NT2/D1 (cell line): Measurements from ENCODE around the gene ELOVL1.
A peak's percentile ranks its signal among the peaks of the same experiment; 100 is the strongest.

ENCODE experiments used
- DNase-seq: peaks from one replicate; pipeline ENCODE4 v3.0.0-alpha.2; 2011; ENCODE audit warnings: low read depth, low spot score
- H3K27me3 ChIP-seq: 2 replicates; pipeline ENCODE4 v1.6.0; 2011; ENCODE audit warnings: mild to moderate bottlenecking; ENCODE audit not compliant: insufficient read length, insufficient read depth
- H3K36me3 ChIP-seq: 2 replicates; pipeline ENCODE4 v1.6.1; 2011; ENCODE audit warnings: mild to moderate bottlenecking, low read length, mixed read lengths; ENCODE audit not compliant: insufficient read depth, insufficient read length
- H3K4me1 ChIP-seq: 2 replicates; pipeline ENCODE4 v1.5.1; 2011; ENCODE audit not compliant: insufficient read depth, insufficient read length
- H3K4me3 ChIP-seq: 2 replicates; pipeline ENCODE4 v1.5.1; 2011; ENCODE audit warnings: low read depth; ENCODE audit not compliant: insufficient read length
- H3K9ac ChIP-seq: 2 replicates; pipeline ENCODE4 v1.6.0; 2011; ENCODE audit warnings: low read depth; ENCODE audit not compliant: insufficient read length
- H3K9me3 ChIP-seq: 2 replicates; pipeline ENCODE4 v1.5.1; 2011; ENCODE audit warnings: mild to moderate bottlenecking, low read length; ENCODE audit not compliant: insufficient read depth
- SUZ12 ChIP-seq: IDR thresholded peaks from 2 replicates; pipeline ENCODE4 v1.6.1; 2011; ENCODE audit not compliant: insufficient read length, insufficient read depth; ENCODE audit errors: extremely low read depth
- YY1 ChIP-seq: IDR thresholded peaks from 2 replicates; pipeline ENCODE4 v1.6.1; 2011; ENCODE audit not compliant: insufficient read length, insufficient read depth
- ZNF274 ChIP-seq: IDR thresholded peaks from 2 replicates; pipeline ENCODE4 v1.6.1; 2011; ENCODE audit warnings: mild to moderate bottlenecking, low read depth, low read length

Gene ELOVL1

GRCh38 chr1:43389326-43390313 is 21.8 kb upstream of the ELOVL1 start, which contains the start of the genes MED8 and SZT2:
MED8 (minus strand) TSS chr1:43389800; CDS start chr1:43389764, 36 bp downstream.
SZT2 (plus strand) TSS chr1:43389899; CDS start chr1:43389969, 70 bp downstream.
- Histone ChIP-seq H3K9me3 (no peaks in the 10 kb centered on the region), H3K4me3 (peak within 1 kb of the TSS; percentile 87), H3K27me3 (no peaks in the 10 kb centered on the region), H3K4me1 (peaks cover 8% of the 10 kb centered on the region), H3K36me3 (peaks cover 52% of the 10 kb centered on the region), H3K9ac (peak within 1 kb of the TSS; percentile 91)
- no peak for TF ChIP-seq SUZ12
- no peak for TF ChIP-seq ZNF274
- no peak for TF ChIP-seq YY1
- peak; percentile 97 for DNase-seq

- H3K9me3 ChIP-seq = no peaks in the 10 kb centered on the region
- H3K27me3 ChIP-seq = no peaks in the 10 kb centered on the region
- H3K4me3 ChIP-seq = peak overlapping the region; percentile 87
- H3K9ac ChIP-seq = peak overlapping the region; percentile 91
- peaks cover 57% of the 10 kb centered on the region for H3K36me3 ChIP-seq
- TF ChIP-seq YY1 (no peak), SUZ12 (no peak), ZNF274 (no peak)
- H3K4me1 ChIP-seq = peaks cover 8% of the 10 kb centered on the region
- DNase-seq = no peak
Measured at GRCh38 chr1:43388613-43389012, 20.8 kb upstream of the ELOVL1 start.

GRCh38 chr1:43387976-43388599 is 20.3 kb upstream of the ELOVL1 start:
- DNase-seq = no peak
- Histone ChIP-seq H3K4me1 (peaks cover 8% of the 10 kb centered on the region), H3K9ac (peak overlapping the region; percentile 91), H3K4me3 (no peak overlapping the region), H3K36me3 (peaks cover 57% of the 10 kb centered on the region), H3K9me3 (no peaks in the 10 kb centered on the region), H3K27me3 (no peaks in the 10 kb centered on the region)
- TF ChIP-seq YY1 = no peak
- no peak for TF ChIP-seq SUZ12

- peaks cover 71% of the 10 kb centered on the region for H3K36me3 ChIP-seq
- TF ChIP-seq ZNF274 (no peak), SUZ12 (no peak), YY1 (no peak)
- no peak overlapping the region for H3K9ac ChIP-seq
Measured at GRCh38 chr1:43386676-43387075, 18.9 kb upstream of the ELOVL1 start.

GRCh38 chr1:43383449-43383848 is 15.6 kb upstream of the ELOVL1 start:
- no peak overlapping the region for H3K4me3 ChIP-seq
- no peaks in the 10 kb centered on the region for H3K27me3 ChIP-seq
- DNase-seq = no peak
- peaks cover 80% of the 10 kb centered on the region for H3K36me3 ChIP-seq
- no peak overlapping the region for H3K9ac ChIP-seq
- TF ChIP-seq SUZ12 (no peak), ZNF274 (no peak), YY1 (no peak)
- peaks cover 4% of the 10 kb centered on the region for H3K4me1 ChIP-seq
- H3K9me3 ChIP-seq = no peaks in the 10 kb centered on the region

More at GRCh38 chr1:43386676-43387075, 18.9 kb upstream of the ELOVL1 start:
- H3K4me1 ChIP-seq = peaks cover 8% of the 10 kb centered on the region
- no peaks in the 10 kb centered on the region for H3K9me3 ChIP-seq
- no peak for DNase-seq
- H3K27me3 ChIP-seq = no peaks in the 10 kb centered on the region
- no peak overlapping the region for H3K4me3 ChIP-seq

GRCh38 chr1:43382027-43382779 is 14.4 kb upstream of the ELOVL1 start:
- H3K4me3 ChIP-seq = no peak overlapping the region
- peaks cover 72% of the 10 kb centered on the region for H3K36me3 ChIP-seq
- H3K9ac ChIP-seq = no peak overlapping the region
- no peaks in the 10 kb centered on the region for H3K27me3 ChIP-seq
- no peak for DNase-seq
- TF ChIP-seq ZNF274 = no peak
- TF ChIP-seq YY1 = no peak
- no peak for TF ChIP-seq SUZ12
- H3K9me3 ChIP-seq = no peaks in the 10 kb centered on the region
- no peaks in the 10 kb centered on the region for H3K4me1 ChIP-seq

- Histone ChIP-seq H3K9me3 (no peaks in the 10 kb centered on the region), H3K36me3 (peaks cover 66% of the 10 kb centered on the region), H3K9ac (no peak overlapping the region), H3K4me1 (no peaks in the 10 kb centered on the region), H3K4me3 (no peak overlapping the region), H3K27me3 (no peaks in the 10 kb centered on the region)
- DNase-seq = no peak
- no peak for TF ChIP-seq YY1
- no peak for TF ChIP-seq ZNF274
- no peak for TF ChIP-seq SUZ12
Measured at GRCh38 chr1:43381612-43382011, 13.8 kb upstream of the ELOVL1 start.
